Measurements from ENCODE around the gene MAEL.

DNA sequence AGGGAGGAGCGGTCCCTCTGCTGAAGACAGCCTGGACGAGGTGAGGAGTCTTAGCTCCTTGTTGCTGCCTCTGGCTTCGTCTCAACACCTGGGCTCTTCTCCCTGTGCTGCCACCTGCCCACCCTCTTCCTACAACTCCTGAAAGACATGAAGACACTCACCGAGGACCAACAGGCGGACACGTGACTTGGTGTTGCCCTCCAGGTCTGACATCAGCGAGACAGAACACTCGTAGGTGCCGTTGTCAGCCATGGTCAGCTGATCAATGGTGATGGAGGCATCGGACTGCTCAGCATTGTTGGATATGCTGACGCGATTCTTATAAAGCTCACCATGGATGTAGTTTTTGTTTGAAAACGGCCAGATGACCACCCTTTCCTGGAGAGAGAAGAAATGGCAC, 79.7 kb downstream of the MAEL start:
- no peak for TF ChIP-seq REST (IDR thresholded peaks at IDR 0.05; ENCODE audit: low read depth, low read length)
- no peak for TF ChIP-seq MXI1 (IDR thresholded peaks at IDR 0.05; ENCODE audit: low read depth, low read length)
- no peak for TF ChIP-seq RFX5 (IDR thresholded peaks at IDR 0.05; ENCODE audit: low read length)
- TF ChIP-seq NFIC (IDR thresholded peaks at IDR 0.05; ENCODE audit: borderline replicate concordance), result no peak
- TF ChIP-seq CTCF (IDR thresholded peaks at IDR 0.05), result no peak
- no peak for TF ChIP-seq PBX3 (IDR thresholded peaks at IDR 0.05)
- TF ChIP-seq, protein P1, sequence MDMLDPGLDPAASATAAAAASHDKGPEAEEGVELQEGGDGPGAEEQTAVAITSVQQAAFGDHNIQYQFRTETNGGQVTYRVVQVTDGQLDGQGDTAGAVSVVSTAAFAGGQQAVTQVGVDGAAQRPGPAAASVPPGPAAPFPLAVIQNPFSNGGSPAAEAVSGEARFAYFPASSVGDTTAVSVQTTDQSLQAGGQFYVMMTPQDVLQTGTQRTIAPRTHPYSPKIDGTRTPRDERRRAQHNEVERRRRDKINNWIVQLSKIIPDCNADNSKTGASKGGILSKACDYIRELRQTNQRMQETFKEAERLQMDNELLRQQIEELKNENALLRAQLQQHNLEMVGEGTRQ (IDR thresholded peaks at IDR 0.05; ENCODE audit: borderline replicate concordance, low read depth, low read length), result no peak
- no peak for TF ChIP-seq POLR2AphosphoS5 (IDR thresholded peaks at IDR 0.05; ENCODE audit: low read depth, low read length)
- no peak for TF ChIP-seq TAF1 (IDR thresholded peaks at IDR 0.05; ENCODE audit: borderline replicate concordance, low read depth, low read length)
- TF ChIP-seq EP300 (IDR thresholded peaks at IDR 0.05; ENCODE audit: borderline replicate concordance in 1 of 2, low read depth in 1 of 2, low read length in 1 of 2), result no peak
- no peak for TF ChIP-seq CHD2 (IDR thresholded peaks at IDR 0.05; ENCODE audit: low read length, partially characterized antibody)
- TF ChIP-seq YY1 (IDR thresholded peaks at IDR 0.05; ENCODE audit: low read depth), result no peak

All from SK-N-SH (cell line).